ENCODE measurements around the gene OTUB2.
A peak's percentile ranks its signal among the peaks of the same experiment; 100 is the strongest.

Gene OTUB2

DNA sequence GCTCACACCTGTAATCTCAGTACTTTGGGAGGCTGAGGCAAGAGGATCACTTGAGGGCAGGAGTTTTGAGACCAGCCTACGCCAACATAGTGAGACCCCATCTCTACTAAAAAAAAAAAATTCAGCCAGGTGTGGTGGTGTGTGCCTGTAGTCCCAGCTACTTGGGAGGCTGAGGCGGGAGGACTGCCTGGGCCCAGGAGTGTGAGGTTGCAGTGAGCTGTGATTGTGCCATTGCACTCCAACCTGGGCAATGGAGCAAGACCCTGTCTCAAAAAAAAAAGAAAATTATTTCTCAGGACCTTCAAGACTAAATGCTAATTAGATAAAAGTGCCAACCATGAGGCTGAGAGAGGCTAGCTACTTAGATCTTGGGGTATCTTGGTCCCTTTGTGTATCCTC is 23.5 kb downstream of the OTUB2 start:
- DNase-seq (ENCODE audit: insufficient read length, low spot score), result no peak
- no peak for FAIRE-seq
- TF ChIP-seq POU2F2 (IDR thresholded peaks at IDR 0.05; ENCODE audit: low read depth, low read length), result no peak
- TF ChIP-seq POLR2AphosphoS5 (IDR thresholded peaks at IDR 0.05; ENCODE audit: low read depth, low read length), result no peak
- TF ChIP-seq TAF1 (IDR thresholded peaks at IDR 0.05; ENCODE audit: low read depth, low read length), result no peak
- TF ChIP-seq SPI1 (IDR thresholded peaks at IDR 0.05; ENCODE audit: low read depth, low read length), result no peak
- TF ChIP-seq PAX5 (IDR thresholded peaks at IDR 0.05; ENCODE audit: insufficient read depth, low read length, severe bottlenecking), result no peak
- TF ChIP-seq POLR2A (IDR thresholded peaks at IDR 0.05; ENCODE audit: low read depth, low read length), result no peak

DNA sequence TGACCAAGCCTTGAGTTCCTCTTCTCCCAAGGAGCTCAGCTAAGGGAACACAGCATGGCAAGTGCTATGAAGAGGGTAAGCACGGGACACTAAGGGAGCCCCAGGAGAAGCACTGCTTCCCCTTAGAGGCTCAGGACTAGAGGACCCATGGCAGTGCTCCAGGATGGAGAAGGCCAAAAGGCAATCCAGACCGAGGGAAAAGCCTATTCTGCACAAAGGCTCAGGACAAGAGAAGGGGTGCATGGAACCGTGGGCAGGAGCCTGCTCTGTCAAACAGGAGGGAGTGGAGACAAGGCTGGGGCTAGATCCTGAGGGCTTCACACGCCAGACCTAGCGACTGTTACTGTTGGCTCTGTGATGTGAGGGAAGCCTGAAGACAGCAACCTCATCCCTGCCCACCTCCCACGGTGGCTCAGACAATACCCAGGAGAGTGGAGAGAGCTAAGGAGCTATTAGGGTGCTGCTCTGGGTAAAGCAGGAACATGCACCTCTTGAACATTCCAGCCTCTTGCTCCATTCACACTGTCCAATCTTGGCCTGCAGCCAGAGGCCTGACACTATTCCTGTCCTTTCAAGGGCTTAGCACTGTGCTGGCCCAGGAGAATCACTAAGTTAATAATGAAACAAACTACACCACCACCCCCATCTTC is 24.2 kb downstream of the OTUB2 start:
- DNase-seq (ENCODE audit: insufficient read length, low spot score) (no peak), FAIRE-seq (no peak)
- no peak for TF ChIP-seq POLR2AphosphoS5 (IDR thresholded peaks at IDR 0.05; ENCODE audit: low read depth, low read length)
- no peak for TF ChIP-seq POU2F2 (IDR thresholded peaks at IDR 0.05; ENCODE audit: low read depth, low read length)
- no peak for TF ChIP-seq PAX5 (IDR thresholded peaks at IDR 0.05; ENCODE audit: insufficient read depth, low read length, severe bottlenecking)
- TF ChIP-seq SPI1 (IDR thresholded peaks at IDR 0.05; ENCODE audit: low read depth, low read length), result no peak
- TF ChIP-seq POLR2A (IDR thresholded peaks at IDR 0.05; ENCODE audit: low read depth, low read length), result no peak
- no peak for TF ChIP-seq TAF1 (IDR thresholded peaks at IDR 0.05; ENCODE audit: low read depth, low read length)

DNA sequence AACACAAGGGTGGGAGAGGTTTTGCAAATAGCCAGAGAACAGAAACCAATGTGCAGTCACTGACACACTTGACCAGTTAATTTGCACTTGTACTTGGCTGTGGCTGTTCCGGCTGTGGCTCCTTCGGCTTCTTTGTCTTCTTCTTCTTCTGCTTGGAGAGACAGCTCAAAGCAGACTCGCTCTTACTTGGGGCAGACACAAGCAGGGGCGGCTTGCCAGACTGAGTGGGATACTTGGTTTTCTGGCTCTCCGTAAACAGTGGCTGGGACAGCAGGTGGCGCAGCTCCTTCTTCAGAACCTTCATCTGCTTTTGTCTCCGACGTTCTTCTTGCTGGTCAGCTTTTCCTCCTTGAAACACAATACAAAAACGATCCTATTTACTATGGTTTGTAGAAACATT is 25.0 kb downstream of the OTUB2 start:
- FAIRE-seq (no peak), DNase-seq (ENCODE audit: insufficient read length, low spot score) (no peak)
- TF ChIP-seq POLR2AphosphoS5 (IDR thresholded peaks at IDR 0.05; ENCODE audit: low read depth, low read length) (no peak), POLR2A (IDR thresholded peaks at IDR 0.05; ENCODE audit: low read depth, low read length) (no peak), POU2F2 (IDR thresholded peaks at IDR 0.05; ENCODE audit: low read depth, low read length) (no peak), SPI1 (IDR thresholded peaks at IDR 0.05; ENCODE audit: low read depth, low read length) (no peak), TAF1 (IDR thresholded peaks at IDR 0.05; ENCODE audit: low read depth, low read length) (no peak), PAX5 (IDR thresholded peaks at IDR 0.05; ENCODE audit: insufficient read depth, low read length, severe bottlenecking) (no peak)

DNA sequence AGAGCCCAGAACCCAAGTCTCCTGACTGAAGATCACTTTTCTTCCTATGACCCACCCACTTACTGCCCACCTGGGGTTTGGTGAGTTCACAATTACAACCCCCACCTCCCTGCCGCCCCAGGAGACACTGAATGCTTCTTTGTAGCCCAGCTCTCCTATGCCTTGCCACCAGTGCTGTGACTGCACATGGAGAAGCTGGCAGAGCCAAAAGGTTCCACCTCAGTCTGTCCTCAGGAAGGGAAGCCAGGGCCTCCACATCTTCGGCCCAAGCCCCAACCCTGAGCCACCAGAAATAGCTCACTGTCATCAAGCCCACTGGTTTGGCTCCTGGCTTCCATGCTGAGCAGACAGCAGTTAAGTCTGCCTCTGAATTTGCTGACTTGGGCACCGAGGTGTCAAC is 25.6 kb downstream of the OTUB2 start:
- FAIRE-seq (no peak), DNase-seq (ENCODE audit: insufficient read length, low spot score) (no peak)
- TF ChIP-seq POLR2A (IDR thresholded peaks at IDR 0.05; ENCODE audit: low read depth, low read length) (peak; percentile 14; the same call in 1 of the 2 replicates), SPI1 (IDR thresholded peaks at IDR 0.05; ENCODE audit: low read depth, low read length) (no peak)

DNA sequence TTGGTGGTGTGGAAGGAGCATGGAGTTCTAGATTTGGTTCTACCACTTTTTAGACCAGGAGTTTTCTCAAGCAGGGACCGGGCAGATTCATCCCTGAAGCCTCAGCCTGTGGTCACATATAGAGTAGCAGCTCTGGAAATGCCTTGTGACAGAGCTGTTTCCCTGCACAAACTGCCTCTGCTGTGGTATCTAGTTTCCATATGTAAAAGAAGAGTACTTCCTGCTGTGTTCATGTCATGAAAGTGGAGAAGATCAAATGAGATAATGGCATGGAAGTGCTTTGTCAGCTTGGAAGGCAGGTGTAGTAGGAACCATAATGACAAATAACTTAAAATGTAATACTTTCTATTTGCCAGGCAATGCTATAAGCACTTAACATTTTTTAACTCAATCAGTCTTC is 26.1 kb downstream of the OTUB2 start:
- no peak for FAIRE-seq
- TF ChIP-seq POLR2A (IDR thresholded peaks at IDR 0.05; ENCODE audit: low read depth, low read length) (no peak), PAX5 (IDR thresholded peaks at IDR 0.05; ENCODE audit: insufficient read depth, low read length, severe bottlenecking) (no peak), POU2F2 (IDR thresholded peaks at IDR 0.05; ENCODE audit: low read depth, low read length) (no peak), TAF1 (IDR thresholded peaks at IDR 0.05; ENCODE audit: low read depth, low read length) (no peak), SPI1 (IDR thresholded peaks at IDR 0.05; ENCODE audit: low read depth, low read length) (no peak), POLR2AphosphoS5 (IDR thresholded peaks at IDR 0.05; ENCODE audit: low read depth, low read length) (no peak)

DNA sequence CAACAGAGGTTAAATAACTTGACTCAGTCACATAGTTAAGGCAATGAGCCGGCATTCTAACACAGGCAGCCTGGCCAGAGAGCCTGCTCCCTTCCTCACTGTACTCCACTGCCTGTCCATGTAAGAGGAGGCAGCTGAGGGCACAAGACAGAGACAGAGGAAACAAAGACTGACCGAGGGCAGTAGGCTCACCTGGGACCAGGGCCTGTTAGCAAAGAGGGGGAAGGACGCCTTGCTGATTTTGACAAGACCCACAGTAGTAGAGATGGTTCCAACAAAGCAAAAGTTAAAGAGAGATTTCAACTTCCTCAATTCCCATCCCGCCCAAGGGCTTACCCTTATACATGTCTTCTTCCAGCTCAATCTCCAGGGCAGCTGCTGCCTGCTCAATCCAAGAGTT is 26.5 kb downstream of the OTUB2 start:
- FAIRE-seq (no peak), DNase-seq (ENCODE audit: insufficient read length, low spot score) (no peak)
- TF ChIP-seq TAF1 (IDR thresholded peaks at IDR 0.05; ENCODE audit: low read depth, low read length), result no peak
- no peak for TF ChIP-seq POLR2AphosphoS5 (IDR thresholded peaks at IDR 0.05; ENCODE audit: low read depth, low read length)
- no peak for TF ChIP-seq POU2F2 (IDR thresholded peaks at IDR 0.05; ENCODE audit: low read depth, low read length)
- no peak for TF ChIP-seq PAX5 (IDR thresholded peaks at IDR 0.05; ENCODE audit: insufficient read depth, low read length, severe bottlenecking)
- no peak for TF ChIP-seq POLR2A (IDR thresholded peaks at IDR 0.05; ENCODE audit: low read depth, low read length)
- TF ChIP-seq SPI1 (IDR thresholded peaks at IDR 0.05; ENCODE audit: low read depth, low read length), result no peak

More for the DNA sequence above, 26.1 kb downstream of the OTUB2 start:
- no peak for DNase-seq (ENCODE audit: insufficient read length, low spot score)

DNA sequence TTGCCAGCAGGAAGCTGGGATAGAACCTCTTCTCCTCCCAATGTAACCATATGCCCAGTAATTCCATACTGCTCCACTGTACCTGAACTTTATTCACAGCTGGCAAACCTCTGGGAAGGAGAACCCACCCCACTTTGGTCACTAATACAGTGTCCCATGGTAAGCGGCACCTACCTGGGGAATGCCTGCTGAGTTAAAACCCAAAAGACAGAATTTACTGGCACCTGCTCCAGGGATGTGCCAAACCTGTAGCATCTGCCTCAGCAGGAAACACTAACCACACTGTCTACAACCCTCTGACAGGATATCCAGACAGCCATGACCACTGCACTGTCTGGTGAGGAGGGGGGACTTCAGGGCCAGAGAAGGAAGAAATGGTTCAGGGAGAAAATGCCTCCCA is 28.3 kb downstream of the OTUB2 start:
- TF ChIP-seq POLR2A (IDR thresholded peaks at IDR 0.05; ENCODE audit: low read depth, low read length) (no peak), POLR2AphosphoS5 (IDR thresholded peaks at IDR 0.05; ENCODE audit: low read depth, low read length) (no peak; the same call in none of the 2 replicates), POU2F2 (IDR thresholded peaks at IDR 0.05; ENCODE audit: low read depth, low read length) (no peak), SPI1 (IDR thresholded peaks at IDR 0.05; ENCODE audit: low read depth, low read length) (no peak), TAF1 (IDR thresholded peaks at IDR 0.05; ENCODE audit: low read depth, low read length) (no peak), PAX5 (IDR thresholded peaks at IDR 0.05; ENCODE audit: insufficient read depth, low read length, severe bottlenecking) (no peak)
- DNase-seq (ENCODE audit: insufficient read length, low spot score) (no peak), FAIRE-seq (no peak)

DNA sequence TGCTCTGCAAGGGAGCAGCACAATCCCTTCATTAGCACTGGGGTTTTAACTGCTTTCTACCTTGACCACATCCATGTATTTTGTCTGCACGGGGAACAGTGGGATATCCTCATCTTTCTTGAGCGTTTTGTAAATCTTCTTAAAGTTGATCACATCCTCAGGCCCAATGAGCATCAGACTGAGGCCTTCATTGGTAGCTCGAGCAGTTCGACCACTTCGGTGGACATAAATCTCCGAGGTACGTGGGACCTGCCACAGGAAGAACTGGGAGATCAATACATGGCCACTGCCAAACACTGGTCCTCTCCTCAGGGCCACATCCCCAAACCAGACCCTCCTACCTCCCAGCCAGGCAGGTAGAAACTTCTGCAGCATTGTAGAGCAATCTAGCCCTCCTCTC is 28.8 kb downstream of the OTUB2 start:
- TF ChIP-seq POLR2A (IDR thresholded peaks at IDR 0.05; ENCODE audit: low read depth, low read length), result no peak
- no peak for TF ChIP-seq TAF1 (IDR thresholded peaks at IDR 0.05; ENCODE audit: low read depth, low read length)
- no peak for TF ChIP-seq SPI1 (IDR thresholded peaks at IDR 0.05; ENCODE audit: low read depth, low read length)
- no peak for TF ChIP-seq POU2F2 (IDR thresholded peaks at IDR 0.05; ENCODE audit: low read depth, low read length)
- no peak for TF ChIP-seq POLR2AphosphoS5 (IDR thresholded peaks at IDR 0.05; ENCODE audit: low read depth, low read length)
- TF ChIP-seq PAX5 (IDR thresholded peaks at IDR 0.05; ENCODE audit: insufficient read depth, low read length, severe bottlenecking), result no peak
- FAIRE-seq (no peak), DNase-seq (ENCODE audit: insufficient read length, low spot score) (no peak)

DNA sequence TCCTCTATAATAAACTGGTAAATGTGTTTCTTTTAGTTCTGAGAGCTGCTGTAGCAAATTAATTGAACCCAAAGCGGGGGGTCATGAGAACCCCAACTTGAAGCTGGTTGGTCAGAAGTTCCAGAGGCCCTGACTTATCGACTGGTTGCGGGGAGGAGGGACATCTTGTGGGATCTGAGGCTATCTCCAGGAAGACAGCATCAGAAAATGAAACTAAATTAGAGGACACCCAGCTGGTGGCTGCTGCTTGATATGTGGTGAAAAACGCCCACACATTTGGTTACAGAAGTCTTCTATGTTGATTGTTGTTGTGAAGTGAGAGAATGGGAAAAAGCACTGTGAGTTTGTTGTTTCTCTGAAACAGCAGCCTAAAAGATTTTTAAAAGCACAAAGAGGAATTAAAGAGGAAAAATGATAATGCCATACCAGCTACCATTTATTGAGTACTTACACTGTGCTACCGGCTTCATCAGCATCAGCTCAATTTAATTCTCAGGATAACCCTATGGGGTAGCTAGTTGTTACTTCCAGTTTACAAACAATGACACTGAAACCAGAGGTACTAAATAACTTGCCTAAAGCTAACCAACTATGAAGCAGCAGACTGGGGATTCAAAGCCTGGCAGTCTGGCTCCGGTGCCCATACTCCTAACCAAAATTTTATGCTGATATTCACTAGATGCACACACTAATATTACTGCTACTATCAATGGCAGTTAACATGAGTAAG is 30.6 kb downstream of the OTUB2 start:
- TF ChIP-seq POLR2A (IDR thresholded peaks at IDR 0.05; ENCODE audit: low read depth, low read length) (no peak), PAX5 (IDR thresholded peaks at IDR 0.05; ENCODE audit: insufficient read depth, low read length, severe bottlenecking) (no peak), POU2F2 (IDR thresholded peaks at IDR 0.05; ENCODE audit: low read depth, low read length) (no peak), SPI1 (IDR thresholded peaks at IDR 0.05; ENCODE audit: low read depth, low read length) (no peak), POLR2AphosphoS5 (IDR thresholded peaks at IDR 0.05; ENCODE audit: low read depth, low read length) (no peak), TAF1 (IDR thresholded peaks at IDR 0.05; ENCODE audit: low read depth, low read length) (no peak)
- FAIRE-seq (no peak), DNase-seq (ENCODE audit: insufficient read length, low spot score) (no peak)
